GM12873 (cell line): ENCODE results near the gene AACS.

Experiments used
- TF ChIP-seq, protein P1 (sequence below): IDR thresholded peaks from 2 replicates; pipeline ENCODE4 v1.5.1; 2012; ENCODE audit warnings: low read depth, mild to moderate bottlenecking, moderate library complexity, low read length, control low read depth; ENCODE audit not compliant: insufficient read depth; ENCODE audit errors: missing control alignments

The AACS gene

DNA sequence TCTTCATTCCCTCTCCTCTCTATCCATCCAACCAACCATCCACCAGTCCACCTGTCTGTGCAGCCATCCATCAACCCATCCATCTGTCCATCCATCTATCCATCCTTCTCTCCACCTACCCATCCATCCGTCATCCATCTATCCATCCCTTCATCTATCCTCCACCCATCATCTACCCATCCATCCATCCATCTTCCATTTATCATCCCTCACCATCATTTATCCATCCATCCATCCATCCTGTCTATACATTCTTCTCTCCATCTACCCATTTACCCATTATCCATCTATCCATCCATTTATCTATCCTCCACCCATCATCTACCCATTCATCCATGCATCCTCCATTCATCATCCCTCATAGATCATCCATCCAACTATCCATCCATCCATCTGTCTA lies 24.4 kb downstream of the AACS start:
- TF ChIP-seq, protein P1, sequence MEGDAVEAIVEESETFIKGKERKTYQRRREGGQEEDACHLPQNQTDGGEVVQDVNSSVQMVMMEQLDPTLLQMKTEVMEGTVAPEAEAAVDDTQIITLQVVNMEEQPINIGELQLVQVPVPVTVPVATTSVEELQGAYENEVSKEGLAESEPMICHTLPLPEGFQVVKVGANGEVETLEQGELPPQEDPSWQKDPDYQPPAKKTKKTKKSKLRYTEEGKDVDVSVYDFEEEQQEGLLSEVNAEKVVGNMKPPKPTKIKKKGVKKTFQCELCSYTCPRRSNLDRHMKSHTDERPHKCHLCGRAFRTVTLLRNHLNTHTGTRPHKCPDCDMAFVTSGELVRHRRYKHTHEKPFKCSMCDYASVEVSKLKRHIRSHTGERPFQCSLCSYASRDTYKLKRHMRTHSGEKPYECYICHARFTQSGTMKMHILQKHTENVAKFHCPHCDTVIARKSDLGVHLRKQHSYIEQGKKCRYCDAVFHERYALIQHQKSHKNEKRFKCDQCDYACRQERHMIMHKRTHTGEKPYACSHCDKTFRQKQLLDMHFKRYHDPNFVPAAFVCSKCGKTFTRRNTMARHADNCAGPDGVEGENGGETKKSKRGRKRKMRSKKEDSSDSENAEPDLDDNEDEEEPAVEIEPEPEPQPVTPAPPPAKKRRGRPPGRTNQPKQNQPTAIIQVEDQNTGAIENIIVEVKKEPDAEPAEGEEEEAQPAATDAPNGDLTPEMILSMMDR = no peak

DNA sequence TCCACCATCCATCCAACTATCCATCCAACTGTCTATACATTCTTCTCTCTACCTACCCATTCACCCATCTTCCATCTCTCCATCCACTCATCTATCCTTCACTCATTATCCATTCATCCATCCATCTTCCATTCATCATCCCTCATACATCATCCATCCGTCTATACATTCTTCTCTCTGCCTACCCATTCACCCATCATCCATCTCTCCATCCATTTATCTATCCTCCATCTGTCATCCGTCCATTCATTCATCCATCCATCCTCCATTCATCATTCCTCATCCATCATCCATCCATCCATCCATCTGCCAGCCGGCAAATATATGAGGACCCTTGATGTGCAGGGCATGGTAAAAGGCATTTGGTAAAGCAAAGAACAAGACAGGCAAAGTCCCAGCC lies 25.2 kb downstream of the AACS start:
- TF ChIP-seq, protein P1 = no peak

DNA sequence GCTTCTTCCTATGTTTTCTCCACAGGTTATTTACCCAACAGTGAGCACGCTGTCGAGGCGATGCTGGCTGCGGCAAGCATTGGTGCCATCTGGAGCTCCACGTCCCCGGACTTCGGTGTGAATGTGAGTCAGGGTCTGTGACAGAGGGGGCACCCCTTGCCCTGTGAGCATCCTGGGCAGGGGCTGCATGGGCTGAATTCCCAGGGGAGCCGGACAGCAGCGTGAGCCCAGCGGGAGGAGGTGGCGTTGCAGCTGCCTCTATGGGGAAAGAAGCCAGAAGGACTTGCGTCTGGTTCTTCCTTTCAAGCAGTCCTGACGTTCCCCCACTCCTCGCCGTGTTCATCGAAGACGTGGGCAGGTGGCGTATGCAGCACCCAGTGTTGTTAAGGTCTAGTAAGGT lies 26.2 kb downstream of the AACS start:
- TF ChIP-seq, protein P1 = no peak

DNA sequence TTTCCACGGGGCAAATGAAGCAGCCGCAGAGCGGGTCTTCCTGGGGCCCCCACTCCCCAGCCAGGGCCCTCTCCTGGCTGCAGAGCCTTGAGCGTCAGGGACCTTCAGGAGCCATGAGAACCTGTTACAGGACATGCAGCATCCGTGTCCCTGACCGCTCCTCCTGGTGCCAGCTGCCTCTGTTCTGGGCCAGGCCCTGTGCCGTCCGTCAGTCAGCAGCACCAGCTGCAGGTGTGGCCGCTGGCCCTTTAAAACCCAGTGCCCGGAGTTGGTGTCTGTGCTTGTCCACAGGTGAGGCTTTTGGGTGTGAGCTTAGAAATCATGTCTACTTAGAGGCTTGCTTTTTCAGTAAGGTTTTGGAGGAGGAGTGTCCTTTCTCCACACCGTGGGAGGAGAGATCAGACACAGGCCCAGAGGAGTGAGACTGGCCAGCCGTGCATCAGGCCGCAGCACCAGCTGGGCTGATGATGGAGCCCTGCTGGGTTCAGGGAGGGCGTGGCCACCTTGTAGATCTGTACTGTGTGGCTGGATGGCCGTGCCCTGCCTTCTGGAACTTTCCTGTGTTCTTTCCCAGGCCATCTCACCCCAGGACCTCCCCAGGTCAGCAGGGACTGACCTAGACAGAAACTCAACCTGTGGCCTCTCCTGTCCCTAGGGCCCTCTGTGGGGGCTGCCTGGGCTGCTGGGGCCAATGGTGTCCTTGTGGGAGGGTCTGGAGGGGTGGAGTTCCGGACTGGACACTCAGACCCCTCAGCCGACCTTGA lies 27.1 kb downstream of the AACS start:
- TF ChIP-seq, protein P1 = no peak

DNA sequence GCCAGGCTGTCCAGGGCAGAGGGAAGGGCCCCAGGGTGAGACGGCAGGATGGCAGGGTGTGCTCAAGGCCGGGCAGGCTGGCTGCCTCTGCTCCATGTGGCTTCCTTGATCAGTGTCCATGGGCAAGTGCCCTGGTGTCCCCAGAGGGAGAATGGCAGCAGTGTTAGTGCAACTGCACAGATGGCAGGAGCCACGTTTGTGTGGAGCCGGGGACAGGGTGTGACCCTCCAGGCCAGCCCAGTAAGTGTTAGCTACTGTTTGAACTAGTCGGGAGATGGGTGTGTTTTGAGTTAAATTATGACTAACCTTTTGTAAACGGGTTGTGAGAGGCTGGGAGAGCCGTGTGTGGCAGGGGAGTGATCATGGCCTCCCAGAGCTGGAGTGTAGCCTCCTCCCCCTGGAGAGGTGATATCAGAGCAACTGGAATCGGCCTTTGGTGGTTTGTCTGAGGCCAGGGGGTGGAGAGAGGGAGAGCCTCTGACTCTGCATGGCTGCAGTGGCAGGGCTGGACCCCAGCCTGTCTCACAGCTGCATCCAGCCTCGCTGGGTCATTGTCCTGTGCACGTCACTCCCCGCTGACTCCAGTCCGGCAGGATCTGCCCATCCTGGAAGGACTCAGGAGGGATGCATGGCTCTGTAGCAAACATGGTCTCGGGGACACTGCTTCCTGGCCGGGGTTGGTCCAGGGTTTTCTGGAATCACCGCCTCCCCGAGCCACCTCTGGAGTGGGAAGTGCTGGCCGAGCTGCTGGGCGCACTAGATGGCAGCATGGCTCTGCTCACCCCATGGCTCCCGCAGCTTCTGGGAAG lies 27.8 kb downstream of the AACS start:
- TF ChIP-seq, protein P1 = no peak

DNA sequence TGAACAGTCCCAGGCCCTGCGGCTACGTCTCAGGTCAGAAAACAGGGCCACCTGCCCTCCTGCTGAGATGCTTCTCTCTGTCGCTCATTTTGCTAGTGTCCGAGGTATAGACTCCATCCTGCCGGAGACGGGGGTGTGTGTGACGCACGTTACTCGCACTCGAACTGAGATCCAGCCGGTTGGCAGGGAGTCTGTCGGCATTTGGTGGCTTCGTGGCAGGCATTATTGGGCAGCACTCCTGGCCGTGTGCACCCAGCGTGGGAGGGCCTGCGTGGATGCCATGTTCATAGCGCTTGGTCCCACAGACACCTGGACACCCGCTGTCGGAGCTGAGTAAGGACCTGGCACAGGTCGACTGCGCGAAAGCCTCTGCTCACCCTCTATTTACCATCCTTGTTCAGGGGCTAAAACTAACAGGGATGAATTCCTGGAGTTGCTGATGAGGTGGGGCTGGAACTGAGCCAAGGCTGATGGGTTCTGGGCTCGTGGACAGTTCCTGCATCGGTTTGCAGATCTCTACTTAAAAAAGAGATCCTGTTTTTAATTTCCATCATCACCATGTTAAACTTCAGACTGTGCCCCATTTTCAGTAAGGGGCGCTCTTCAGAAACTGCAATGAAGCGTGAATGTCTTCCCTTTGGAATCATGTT lies 28.6 kb downstream of the AACS start:
- TF ChIP-seq, protein P1 = no peak

DNA sequence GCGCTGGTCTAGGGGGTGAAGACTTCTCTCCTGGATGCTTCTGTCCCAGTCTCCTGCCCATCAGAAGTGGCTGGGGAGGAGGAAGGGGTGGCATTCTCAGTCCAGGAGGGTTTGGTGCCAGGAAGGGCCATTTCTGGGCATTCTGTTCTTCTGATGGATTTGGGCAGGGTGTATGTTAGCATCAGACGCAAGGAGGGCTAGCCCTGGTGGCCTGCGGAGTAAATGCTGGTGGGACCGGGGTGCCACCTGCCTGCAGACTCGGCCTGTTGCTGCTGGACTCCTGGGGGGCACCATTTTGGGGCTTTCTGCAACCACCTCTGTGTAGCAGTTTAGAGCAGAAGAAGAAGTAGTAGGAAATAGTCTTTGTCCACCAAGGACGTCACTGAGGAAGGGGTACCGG lies 31.7 kb downstream of the AACS start:
- TF ChIP-seq, protein P1 = no peak
